NCI-H1092 treated with DMSO at 0.1 percent for 48 hours (cell line): ENCODE measurements around the gene RAB31.

Source experiments
- DNase-seq: peaks from one replicate; lab custom pipeline; 2025; lab: John Stamatoyannopoulos, UW

The RAB31 gene

DNA sequence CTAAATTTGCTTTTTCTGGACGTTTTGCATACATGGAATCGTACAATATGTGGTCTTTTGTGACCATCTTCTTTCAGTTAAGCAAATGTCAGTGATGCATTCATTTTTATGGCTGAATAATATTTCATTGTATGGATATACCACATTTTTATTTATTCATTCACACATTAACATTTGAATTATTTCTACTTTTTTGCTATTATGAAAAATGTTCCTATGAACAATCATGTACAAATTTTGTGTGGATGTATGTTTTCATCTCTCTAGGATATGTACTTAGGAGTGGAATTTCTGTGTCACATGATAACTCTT lies 110.3 kb downstream of the RAB31 start:
- no peak for DNase-seq

- no peak for DNase-seq
Measured at GRCh38 chr18:9820127-9820526, 112.0 kb downstream of the RAB31 start.

DNA sequence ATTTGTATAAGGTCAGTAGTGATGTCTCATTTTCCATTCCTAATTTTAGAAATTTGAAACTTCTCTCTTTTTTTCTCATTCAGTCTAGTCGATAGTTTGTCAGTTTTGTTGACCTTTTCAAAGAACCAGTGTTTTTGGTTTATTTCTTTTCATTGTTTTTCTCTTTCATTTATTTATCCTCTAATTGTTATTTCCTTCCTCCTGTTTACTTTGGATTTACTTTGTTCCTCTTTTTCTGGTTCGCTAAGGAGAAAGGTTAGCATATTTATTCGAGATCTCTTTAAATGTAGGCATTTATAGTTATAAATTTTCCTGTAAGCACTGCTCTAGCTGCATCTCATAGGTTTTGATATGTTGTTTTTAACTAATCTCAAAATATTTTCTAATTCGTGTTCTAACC lies 112.6 kb downstream of the RAB31 start:
- DNase-seq: no peak

GRCh38 chr18:9822587-9823185 lies 114.6 kb downstream of the RAB31 start:
- DNase-seq: no peak

DNA sequence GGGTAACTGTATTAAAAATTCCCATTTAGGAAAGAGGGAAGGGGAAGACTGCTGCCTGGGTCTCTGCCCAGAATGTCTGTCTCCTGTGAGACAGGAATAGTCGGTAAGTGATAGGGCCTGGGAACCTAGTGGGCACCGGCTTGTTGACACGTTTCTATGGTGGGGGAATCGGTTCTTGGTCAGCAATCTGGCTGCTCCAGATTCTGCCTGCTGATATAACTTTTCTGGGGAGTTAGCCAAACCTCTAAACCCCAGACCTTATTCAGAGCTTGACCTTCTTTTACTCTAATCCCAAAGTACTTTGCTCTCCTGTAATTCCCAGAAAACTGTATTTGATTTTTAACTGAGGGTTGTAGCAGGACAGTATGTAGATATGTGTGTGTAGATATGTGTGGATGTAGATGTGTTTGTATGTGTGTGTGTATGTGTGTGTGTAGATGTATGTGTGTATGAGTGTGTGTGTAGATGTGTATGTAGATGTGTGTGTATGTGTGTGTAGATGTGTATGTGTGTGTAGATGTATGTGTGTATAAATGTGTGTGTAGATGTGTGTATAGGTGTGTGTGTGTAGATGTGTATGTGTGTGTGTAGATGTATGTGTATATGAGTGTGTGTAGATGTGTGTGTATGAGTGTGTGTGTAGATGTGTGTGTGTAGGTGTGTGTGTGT lies 115.8 kb downstream of the RAB31 start:
- no peak for DNase-seq

GRCh38 chr18:9824474-9824832 lies 116.4 kb downstream of the RAB31 start:
- no peak for DNase-seq

DNA sequence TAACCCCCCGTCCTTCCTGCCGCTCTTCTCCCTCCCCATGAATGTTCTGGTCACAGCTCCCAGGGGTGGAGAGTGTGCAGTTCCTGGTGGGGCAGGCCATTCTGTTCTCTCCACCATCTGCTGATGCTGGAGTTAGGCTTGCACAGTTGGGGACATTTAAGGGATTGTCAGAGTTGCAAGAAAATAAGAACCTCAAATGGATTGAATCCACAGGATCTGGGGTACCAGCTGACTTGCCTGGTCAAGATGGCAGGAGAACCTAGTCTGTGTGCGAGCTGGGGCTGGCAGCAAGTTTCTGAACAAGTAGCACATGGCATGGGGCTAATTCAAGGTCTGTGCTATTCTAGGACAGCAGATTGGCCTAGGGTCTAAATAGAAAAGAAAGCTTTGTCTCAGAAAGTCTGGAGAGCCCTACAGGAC lies 116.9 kb downstream of the RAB31 start:
- DNase-seq: no peak

- DNase-seq: no peak
Measured at GRCh38 chr18:9825571-9826073, 117.5 kb downstream of the RAB31 start.

- no peak for DNase-seq
Measured at GRCh38 chr18:9826685-9827084, 118.6 kb downstream of the RAB31 start.

GRCh38 chr18:9827211-9827792 lies 119.2 kb downstream of the RAB31 start:
- no peak for DNase-seq

GRCh38 chr18:9827793-9828505 lies 119.8 kb downstream of the RAB31 start:
- no peak for DNase-seq

DNA sequence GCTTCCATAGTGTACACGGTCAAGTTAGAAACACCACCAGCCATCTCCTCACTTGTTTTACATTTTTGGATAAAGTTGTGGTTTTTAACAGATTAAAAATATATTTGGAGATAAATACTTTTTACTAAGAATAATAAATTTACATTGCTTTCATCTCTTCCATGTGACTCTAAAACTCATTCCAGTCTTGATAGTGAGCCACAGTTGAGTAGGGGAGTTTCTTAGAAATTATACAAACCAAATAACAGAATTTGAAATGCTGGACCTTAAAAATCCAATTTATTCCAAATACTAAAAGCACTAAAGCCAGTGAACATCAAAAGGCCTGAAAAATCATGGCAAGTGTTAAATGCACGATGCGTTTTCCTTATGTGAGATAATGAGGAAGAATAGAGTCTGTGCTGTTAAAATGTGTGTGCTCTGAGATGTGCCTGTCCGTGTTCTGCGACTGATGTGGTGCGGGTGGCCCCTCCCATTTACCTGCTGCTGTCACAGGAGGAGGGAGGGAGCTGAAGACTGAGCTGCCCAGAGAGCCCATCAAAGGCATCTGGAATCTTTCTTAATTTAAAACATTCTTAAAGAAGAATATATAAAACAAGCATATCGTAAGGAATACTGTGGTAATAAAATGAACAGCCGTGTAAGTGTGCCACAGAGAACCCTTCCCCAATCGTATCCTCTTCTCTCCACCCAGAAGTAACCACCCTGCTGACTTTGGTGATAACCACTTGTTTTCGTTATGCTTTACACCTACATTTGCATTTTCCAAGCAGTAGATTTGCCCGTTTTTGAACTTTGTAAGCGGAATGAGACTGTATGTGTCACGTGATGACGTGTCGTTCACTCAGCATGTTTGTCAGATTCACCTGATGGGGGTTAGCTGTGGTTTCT lies 120.7 kb downstream of the RAB31 start:
- no peak for DNase-seq

DNA sequence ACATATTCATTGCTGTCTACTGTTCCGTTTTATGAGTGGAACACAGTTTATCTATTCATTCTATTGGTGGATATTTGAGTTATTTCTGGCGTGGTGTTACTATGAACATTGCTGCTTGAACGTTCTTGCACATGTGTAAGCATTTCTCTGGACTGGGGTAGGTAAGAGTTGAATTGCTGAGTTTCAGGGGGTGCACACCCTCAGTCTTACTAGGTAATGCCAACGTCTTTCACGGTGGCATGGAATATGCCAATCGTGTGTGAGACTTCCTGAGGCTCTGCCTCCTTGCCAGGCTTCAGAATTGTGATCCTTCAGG lies 121.3 kb downstream of the RAB31 start:
- no peak for DNase-seq

- no peak for DNase-seq
Measured at GRCh38 chr18:9831036-9831722, 123.1 kb downstream of the RAB31 start.

GRCh38 chr18:9831723-9832199 lies 123.7 kb downstream of the RAB31 start:
- DNase-seq: no peak

GRCh38 chr18:9832871-9833270 lies 124.8 kb downstream of the RAB31 start:
- no peak for DNase-seq

DNA sequence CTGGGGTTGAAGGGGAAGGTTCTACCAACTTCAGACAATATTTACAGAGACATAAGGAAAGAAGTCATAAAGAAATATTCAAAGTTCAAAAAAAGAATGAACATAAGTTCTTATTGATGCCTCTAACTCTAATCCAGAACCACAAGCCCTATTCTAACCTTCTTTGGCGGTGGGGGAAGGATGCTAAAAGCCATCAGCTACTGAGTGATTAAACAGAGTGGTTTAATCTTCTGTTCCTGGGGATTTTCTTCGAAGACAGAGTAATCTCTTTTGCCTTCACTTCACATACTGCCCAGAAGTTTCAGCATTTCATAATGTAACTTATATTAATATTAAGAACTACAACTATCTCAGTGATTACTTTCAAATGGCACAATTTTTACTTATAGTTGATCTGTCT lies 126.5 kb downstream of the RAB31 start:
- no peak for DNase-seq

DNA sequence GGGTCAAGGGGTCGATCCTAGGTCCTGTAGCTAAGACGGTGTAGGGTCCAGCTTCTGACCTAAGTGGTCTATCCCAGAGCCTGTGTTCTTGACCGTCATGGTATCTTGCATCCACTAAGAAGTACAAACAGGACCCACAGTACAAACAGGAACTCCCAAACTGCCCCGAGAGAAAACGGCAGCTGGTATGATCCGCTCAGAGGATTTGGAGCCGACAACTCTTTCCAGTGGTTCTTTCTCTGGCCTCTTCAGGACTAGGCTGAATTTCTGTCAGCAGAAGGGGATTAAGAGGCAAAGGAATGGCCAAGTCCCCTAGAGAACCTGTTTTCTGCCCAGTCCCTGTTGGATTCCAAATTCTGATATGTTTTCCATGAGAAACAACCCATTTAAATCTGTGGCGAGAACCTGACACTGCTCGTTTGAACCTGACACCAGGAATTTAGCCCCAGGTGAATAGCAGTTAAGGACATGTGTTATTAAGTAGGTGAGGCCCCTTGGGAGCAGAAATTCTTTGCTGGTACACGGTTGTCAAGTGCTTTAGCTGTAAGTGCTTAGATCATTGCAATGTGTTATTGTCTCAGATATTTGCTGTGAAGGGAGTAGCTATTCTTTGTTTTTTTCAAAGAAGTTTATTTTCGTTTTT lies 127.1 kb downstream of the RAB31 start:
- no peak for DNase-seq

GRCh38 chr18:9835825-9836224 lies 127.7 kb downstream of the RAB31 start:
- no peak for DNase-seq

- DNase-seq: peak; percentile 60
Measured at GRCh38 chr18:9838144-9838877, 130.2 kb downstream of the RAB31 start.
